Measurements from ENCODE around the gene PGM5. TPM values are rescaled to one million over a fixed set of nuclear protein-coding genes. Genes with fewer than 3 reads are reported as not detected.

Gene PGM5
- total RNA-seq, 1 donor, result 0.36 TPM

GRCh38 chr9:68522954-68523353, 166.5 kb downstream of the PGM5 start:
- no peaks in the 10 kb centered on the region for H3K4me1 ChIP-seq (ENCODE audit: insufficient read depth, low read length)
- H3K9me3 ChIP-seq (ENCODE audit: low read depth, low read length), result no peaks in the 10 kb centered on the region
- no peaks in the 10 kb centered on the region for H4K20me1 ChIP-seq (ENCODE audit: insufficient read depth, low read length)
- H3K36me3 ChIP-seq (ENCODE audit: insufficient read depth, low read length), result no peaks in the 10 kb centered on the region
- H3K27me3 ChIP-seq (ENCODE audit: insufficient read depth, low read length), result no peaks in the 10 kb centered on the region
- no peak overlapping the region for H2AFZ ChIP-seq (ENCODE audit: low read length)
- no peaks in the 10 kb centered on the region for H3K79me2 ChIP-seq (ENCODE audit: insufficient read depth, low read length)
- no peak for DNase-seq (ENCODE audit: insufficient read length, low spot score, missing footprints)
- no peak overlapping the region for H3K27ac ChIP-seq (ENCODE audit: low read depth, low read length)
- TF ChIP-seq CTCF (IDR thresholded peaks at IDR 0.05; ENCODE audit: extremely low read depth, low read depth, low read length), result no peak
- H3K4me2 ChIP-seq (ENCODE audit: insufficient read depth, low read length), result no peak overlapping the region
- no peak overlapping the region for H3K4me3 ChIP-seq (ENCODE audit: insufficient read depth, low read length)

GRCh38 chr9:68523367-68523936, 167.0 kb downstream of the PGM5 start:
- DNase-seq (ENCODE audit: insufficient read length, low spot score, missing footprints), result no peak
- Histone ChIP-seq H2AFZ (ENCODE audit: low read length) (no peak overlapping the region), H3K4me3 (ENCODE audit: insufficient read depth, low read length) (no peak overlapping the region), H3K36me3 (ENCODE audit: insufficient read depth, low read length) (no peaks in the 10 kb centered on the region), H3K4me1 (ENCODE audit: insufficient read depth, low read length) (no peaks in the 10 kb centered on the region), H3K9me3 (ENCODE audit: low read depth, low read length) (no peaks in the 10 kb centered on the region), H3K27me3 (ENCODE audit: insufficient read depth, low read length) (no peaks in the 10 kb centered on the region), H3K4me2 (ENCODE audit: insufficient read depth, low read length) (no peak overlapping the region), H3K27ac (ENCODE audit: low read depth, low read length) (no peak overlapping the region), H3K79me2 (ENCODE audit: insufficient read depth, low read length) (no peaks in the 10 kb centered on the region), H4K20me1 (ENCODE audit: insufficient read depth, low read length) (no peaks in the 10 kb centered on the region)
- TF ChIP-seq CTCF (IDR thresholded peaks at IDR 0.05; ENCODE audit: extremely low read depth, low read depth, low read length), result no peak

GRCh38 chr9:68530618-68531017, 174.2 kb downstream of the PGM5 start:
- no peak for TF ChIP-seq CTCF (IDR thresholded peaks at IDR 0.05; ENCODE audit: extremely low read depth, low read depth, low read length)
- H3K4me2 ChIP-seq (ENCODE audit: insufficient read depth, low read length), result no peak overlapping the region
- H3K27ac ChIP-seq (ENCODE audit: low read depth, low read length), result no peak overlapping the region
- no peaks in the 10 kb centered on the region for H3K4me1 ChIP-seq (ENCODE audit: insufficient read depth, low read length)
- no peaks in the 10 kb centered on the region for H4K20me1 ChIP-seq (ENCODE audit: insufficient read depth, low read length)
- no peaks in the 10 kb centered on the region for H3K27me3 ChIP-seq (ENCODE audit: insufficient read depth, low read length)
- no peak overlapping the region for H2AFZ ChIP-seq (ENCODE audit: low read length)
- no peaks in the 10 kb centered on the region for H3K36me3 ChIP-seq (ENCODE audit: insufficient read depth, low read length)
- H3K9me3 ChIP-seq (ENCODE audit: low read depth, low read length), result no peaks in the 10 kb centered on the region
- H3K79me2 ChIP-seq (ENCODE audit: insufficient read depth, low read length), result no peaks in the 10 kb centered on the region
- DNase-seq (ENCODE audit: insufficient read length, low spot score, missing footprints), result no peak
- H3K4me3 ChIP-seq (ENCODE audit: insufficient read depth, low read length), result no peak overlapping the region

GRCh38 chr9:68532131-68532530, 175.7 kb downstream of the PGM5 start:
- H3K27ac ChIP-seq (ENCODE audit: low read depth, low read length), result no peak overlapping the region
- H2AFZ ChIP-seq (ENCODE audit: low read length), result no peak overlapping the region
- no peaks in the 10 kb centered on the region for H3K9me3 ChIP-seq (ENCODE audit: low read depth, low read length)
- H3K4me1 ChIP-seq (ENCODE audit: insufficient read depth, low read length), result no peaks in the 10 kb centered on the region
- H3K27me3 ChIP-seq (ENCODE audit: insufficient read depth, low read length), result no peaks in the 10 kb centered on the region
- H3K79me2 ChIP-seq (ENCODE audit: insufficient read depth, low read length), result no peaks in the 10 kb centered on the region
- no peak overlapping the region for H3K4me3 ChIP-seq (ENCODE audit: insufficient read depth, low read length)
- no peaks in the 10 kb centered on the region for H4K20me1 ChIP-seq (ENCODE audit: insufficient read depth, low read length)
- no peak for DNase-seq (ENCODE audit: insufficient read length, low spot score, missing footprints)
- no peak overlapping the region for H3K4me2 ChIP-seq (ENCODE audit: insufficient read depth, low read length)
- H3K36me3 ChIP-seq (ENCODE audit: insufficient read depth, low read length), result no peaks in the 10 kb centered on the region
- TF ChIP-seq CTCF (IDR thresholded peaks at IDR 0.05; ENCODE audit: extremely low read depth, low read depth, low read length), result no peak

All from osteoblast (primary cell).